Sciatic nerve (tissue), 2 donors: Measurements from ENCODE around the gene TRPM4. TPM values are rescaled to one million over a fixed set of nuclear protein-coding genes. Genes with fewer than 3 reads are reported as not detected.
"Not testable (repeated sequence)": the region's sequence is repeated elsewhere in the genome, so short reads cannot be mapped to it uniquely, and the experiment has no call there.

Experiments used
- ATAC-seq: fragments of 200-7000 bp; cut with Tn5 transposase; one replicate; pipeline ENCODE4 v1.9.1; 2020; ENCODE audit warnings: mild to moderate bottlenecking, moderate library complexity
- DNase-seq: peaks from one replicate; pipeline ENCODE4 v3.0.0-alpha.2; 2020; ENCODE audit warnings: low spot score
- intact Hi-C: fragments of 100-400 bp; cut with DNase I; formaldehyde crosslinking; loops from one replicate; pipeline ENCODE4 v1.14.2; 2022
- total RNA-seq: library from RNA; stranded (reverse); fragmentation: NEBNext Ultra II Directional; extraction: Animal tissue kit (Norgen Biotek cat#: 25700); gene quantifications from one replicate; pipeline ENCODE4 v1.2.1, GENCODE V29; 2021
- donor health status: DM: no; HTN: no; CAD: no.
- donor health status: DM: no; HTN: no; CAD: no.

Gene TRPM4
- 32.5 TPM for total RNA-seq

GRCh38 chr19:49157445-49158224 lies at the start of gene TRPM4:
Gene TRPM4, plus strand, starts transcription at chr19:49157792. Its CDS starts 75 bp downstream, at chr19:49157867.
- ATAC-seq = peak; percentile 96
- DNase-seq = peak; percentile 94
- intact Hi-C loops = no loop called here

- intact Hi-C loops = no loop called here
- no peak for ATAC-seq
Measured at GRCh38 chr19:49109051-49109450, 48.5 kb upstream of the TRPM4 start.

GRCh38 chr19:49109569-49110233 lies 47.9 kb upstream of the TRPM4 start:
- DNase-seq (no peak), ATAC-seq (no peak)
- intact Hi-C loops = no loop called here

More at GRCh38 chr19:49109051-49109450, 48.5 kb upstream of the TRPM4 start:
- DNase-seq = no peak

- intact Hi-C loops = no loop called here
- DNase-seq (no peak), ATAC-seq (no peak)
Measured at GRCh38 chr19:49110567-49110966, 47.0 kb upstream of the TRPM4 start.

- intact Hi-C loops = no loop called here
- no peak for ATAC-seq
- no peak for DNase-seq
Measured at GRCh38 chr19:49111218-49111998, 46.2 kb upstream of the TRPM4 start.

- ATAC-seq (peak; percentile 54), DNase-seq (peak; percentile 78)
- intact Hi-C loops = no loop called here
Measured at GRCh38 chr19:49113762-49114629, 43.6 kb upstream of the TRPM4 start, which contains the start of gene LIN7B. Gene LIN7B, plus strand, starts transcription at chr19:49114370. Its CDS starts 35 bp downstream, at chr19:49114405.

- ATAC-seq (peak; percentile 29), DNase-seq (peak; percentile 81)
- intact Hi-C loops = no loop called here
Measured at GRCh38 chr19:49114630-49115363, 42.8 kb upstream of the TRPM4 start.

- DNase-seq (peak; percentile 64), ATAC-seq (no peak)
- intact Hi-C loops = no loop called here
Measured at GRCh38 chr19:49116544-49116943, 41.0 kb upstream of the TRPM4 start.

- intact Hi-C loops = no loop called here
- ATAC-seq (no peak), DNase-seq (peak; percentile 61)
Measured at GRCh38 chr19:49117677-49118564, 39.7 kb upstream of the TRPM4 start.

- intact Hi-C loops = no loop called here
- ATAC-seq (peak; percentile 95), DNase-seq (peak; percentile 97)
Measured at GRCh38 chr19:49118565-49119410, 38.8 kb upstream of the TRPM4 start, which contains the start of gene C19orf73. Gene C19orf73, minus strand, starts transcription at chr19:49119143. Its CDS starts 121 bp downstream, at chr19:49119022.

GRCh38 chr19:49119411-49120324 lies 37.9 kb upstream of the TRPM4 start, which contains the start of gene PPFIA3:
Gene PPFIA3, plus strand, starts transcription at chr19:49119544. Its CDS starts 8,330 bp downstream, at chr19:49127874.
- peak; percentile 52 for ATAC-seq
- intact Hi-C loops = no loop called here
- DNase-seq = peak; percentile 82

GRCh38 chr19:49120325-49120683 lies 37.3 kb upstream of the TRPM4 start:
- ATAC-seq (no peak), DNase-seq (no peak)
- intact Hi-C loops = no loop called here

GRCh38 chr19:49120868-49121267 lies 36.7 kb upstream of the TRPM4 start:
- DNase-seq = no peak
- intact Hi-C loops = no loop called here
- no peak for ATAC-seq

GRCh38 chr19:49121841-49122240 lies 35.8 kb upstream of the TRPM4 start:
- ATAC-seq, DNase-seq, intact Hi-C loops: not testable (repeated sequence)

- ATAC-seq, intact Hi-C loops: not testable (repeated sequence)
Measured at GRCh38 chr19:49123285-49123684, 34.3 kb upstream of the TRPM4 start.

More at GRCh38 chr19:49123285-49123684, 34.3 kb upstream of the TRPM4 start:
- not testable (repeated sequence) for DNase-seq
